Right atrium auricular region (tissue), 2 donors: Measurements from ENCODE around the gene CELSR1. TPM values are rescaled to one million over a fixed set of nuclear protein-coding genes. Genes with fewer than 3 reads are reported as not detected.
A peak's percentile ranks its signal among the peaks of the same experiment; 100 is the strongest.

Experiments used
- DNase-seq: peaks from one replicate; pipeline ENCODE4 v3.0.0-alpha.2; 2019; ENCODE audit warnings: low spot score
- H3K27ac ChIP-seq, 2 donors: fragments of 200-600 bp; sonication (generic); 1 replicate in 1 of 2; 2 replicates in 1 of 2; pipeline ENCODE4 v1.5.1; 2016 to 2019
- H3K27me3 ChIP-seq, 2 donors: fragments of 200-600 bp; sonication (generic); one replicate each; pipeline versions ENCODE4 v1.5.1 to v1.6.0; 2017 to 2019
- H3K36me3 ChIP-seq: fragments of 200-600 bp; sonication (generic); one replicate; pipeline ENCODE4 v1.5.1; 2016
- H3K4me1 ChIP-seq, 2 donors: fragments of 200-600 bp; sonication (generic); one replicate each; pipeline versions ENCODE4 v1.5.1 to v1.6.0; 2017 to 2019
- H3K4me3 ChIP-seq, 2 donors: fragments of 200-600 bp; sonication (generic); 1 replicate in 1 of 2; 2 replicates in 1 of 2; pipeline ENCODE4 v1.5.1; 2017 to 2019; ENCODE audit warnings: mild to moderate bottlenecking in 1 of 2, moderate library complexity in 1 of 2
- H3K9me3 ChIP-seq, 2 donors: fragments of 200-600 bp; sonication (generic); one replicate each; pipeline ENCODE4 v1.5.1; 2019
- CTCF ChIP-seq, 2 donors: fragments of 200-600 bp; sonication (generic); IDR thresholded peaks; one replicate each; pipeline ENCODE4 v1.5.1; 2019; ENCODE audit warnings: antibody characterized with exemption in 2 of 2
- total RNA-seq, 2 donors: library from RNA; depleted of rRNA; stranded (reverse); fragments of >200 nt; gene quantifications; one replicate each; pipeline ENCODE4 v1.1.0, GENCODE V29; 2016

Gene CELSR1
- total RNA-seq, 2 donors from 2014 or later: 7.1 to 9.6 TPM

- H3K27me3 ChIP-seq: no peaks in the 10 kb centered on the region
Measured at GRCh38 chr22:46580940-46581537, 43.6 kb upstream of the CELSR1 start.

GRCh38 chr22:46579751-46580449 is 42.5 kb upstream of the CELSR1 start:
- no peak for TF ChIP-seq CTCF (IDR thresholded peaks at IDR 0.05)
- no peaks in the 10 kb centered on the region for H3K9me3 ChIP-seq
- no peak for DNase-seq
- peak overlapping the region; percentile 90 to 94 for H3K27ac ChIP-seq
- no peaks in the 10 kb centered on the region for H3K27me3 ChIP-seq
- peaks cover 0 to 77% of the 10 kb centered on the region in 2 donors for H3K4me1 ChIP-seq
- H3K36me3 ChIP-seq: no peaks in the 10 kb centered on the region
- H3K4me3 ChIP-seq: no peak overlapping the region

More at GRCh38 chr22:46580940-46581537, 43.6 kb upstream of the CELSR1 start:
- Histone ChIP-seq H3K27ac (peak overlapping the region; percentile 90 to 94), H3K4me3 (no peak overlapping the region), H3K4me1 (peaks cover 0 to 75% of the 10 kb centered on the region in 2 donors), H3K36me3 (no peaks in the 10 kb centered on the region), H3K9me3 (no peaks in the 10 kb centered on the region)
- no peak for DNase-seq
- TF ChIP-seq CTCF (IDR thresholded peaks at IDR 0.05): no peak

- DNase-seq: peak; percentile 84
- no peaks in the 10 kb centered on the region for H3K9me3 ChIP-seq
- H3K4me1 ChIP-seq: peaks cover 0 to 75% of the 10 kb centered on the region in 2 donors
- H3K27ac ChIP-seq: peak overlapping the region; percentile 90 to 94
- no peaks in the 10 kb centered on the region for H3K27me3 ChIP-seq
- peak overlapping the region; percentile 2 to 73 for H3K4me3 ChIP-seq
- TF ChIP-seq CTCF (IDR thresholded peaks at IDR 0.05): peak in 1 of 2 donors; percentile 30
- no peaks in the 10 kb centered on the region for H3K36me3 ChIP-seq
Measured at GRCh38 chr22:46578824-46579561, 41.6 kb upstream of the CELSR1 start.

- peak overlapping the region; percentile 90 to 94 for H3K27ac ChIP-seq
- TF ChIP-seq CTCF (IDR thresholded peaks at IDR 0.05): no peak
- peaks cover 0 to 81% of the 10 kb centered on the region in 2 donors for H3K4me1 ChIP-seq
- peak overlapping the region; percentile 73 to 81 for H3K4me3 ChIP-seq
- DNase-seq: no peak
- H3K9me3 ChIP-seq: no peaks in the 10 kb centered on the region
- H3K36me3 ChIP-seq: no peaks in the 10 kb centered on the region
- no peaks in the 10 kb centered on the region for H3K27me3 ChIP-seq
Measured at GRCh38 chr22:46578251-46578823, 40.9 kb upstream of the CELSR1 start.

GRCh38 chr22:46577368-46578249 is 40.2 kb upstream of the CELSR1 start:
- H3K9me3 ChIP-seq: no peaks in the 10 kb centered on the region
- H3K4me3 ChIP-seq: peak overlapping the region; percentile 73 to 81
- TF ChIP-seq CTCF (IDR thresholded peaks at IDR 0.05): no peak
- H3K27me3 ChIP-seq: no peaks in the 10 kb centered on the region
- peak overlapping the region; percentile 90 to 94 for H3K27ac ChIP-seq
- no peaks in the 10 kb centered on the region for H3K36me3 ChIP-seq
- H3K4me1 ChIP-seq: peaks cover 0 to 88% of the 10 kb centered on the region in 2 donors
- DNase-seq: no peak
